ENCODE data around the gene KRTAP10-8. TPM values are rescaled to one million over a fixed set of nuclear protein-coding genes. Genes with fewer than 3 reads are reported as not detected.

KRTAP10-8 gene
- total and polyA plus RNA-seq, 5 donors from 2014 or later = not detected

DNA sequence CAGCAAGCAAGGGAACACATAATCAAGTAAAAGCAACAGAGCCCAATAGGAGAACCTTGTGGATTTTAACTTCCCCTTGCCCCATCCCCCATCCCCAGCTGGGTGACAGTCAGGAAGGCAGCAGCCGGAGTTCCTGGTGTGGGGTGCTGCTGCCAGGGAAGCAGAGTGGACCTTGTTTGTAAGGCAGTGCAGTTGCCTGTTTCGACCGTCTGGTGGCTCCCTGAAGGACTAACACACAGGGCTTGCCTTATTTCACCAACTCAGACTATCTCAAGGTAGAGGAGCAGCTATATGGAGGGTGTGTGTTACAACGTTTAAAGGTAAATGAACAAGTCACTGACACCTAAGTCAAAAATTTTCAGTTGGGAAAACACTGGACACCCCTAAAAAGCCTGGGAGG lies 6.6 kb downstream of the KRTAP10-8 start:
- Histone ChIP-seq H3K4me1 (ENCODE audit: control insufficient read depth, insufficient read depth, low read length, poor library complexity, severe bottlenecking) (peaks cover 24% of the 10 kb centered on the region), H3K27me3 (ENCODE audit: control insufficient read depth, insufficient read depth, low read length) (no peaks in the 10 kb centered on the region), H3K27ac (ENCODE audit: insufficient read depth, low read length, poor library complexity, severe bottlenecking) (peak overlapping the region; percentile 70), H3K9me3 (ENCODE audit: control insufficient read depth in 2 of 2, low read length in 2 of 2) (peaks cover 12 to 15% of the 10 kb centered on the region in 2 experiments), H3K4me3 (ENCODE audit: low read depth, low read length) (peak overlapping the region; percentile 58), H3K36me3 (ENCODE audit: control insufficient read depth, insufficient read depth, low read length) (no peaks in the 10 kb centered on the region)
- DNase-seq (no peak), ATAC-seq (ENCODE audit: low read depth in 2 of 2) (peak; percentile 15)
- H3K27me3 Mint-ChIP-seq = no peaks in the 10 kb centered on the region
- peak overlapping the region; percentile 51 to 81 (median 68) for H3K4me3 Mint-ChIP-seq
- peaks cover 5 to 33% (median 18%) of the 10 kb centered on the region in 7 donors for H3K9me3 Mint-ChIP-seq
- H3K4me1 Mint-ChIP-seq = peaks cover 17 to 54% (median 21%) of the 10 kb centered on the region in 4 donors
- H3K36me3 Mint-ChIP-seq = peaks cover 17% of the 10 kb centered on the region
- peak overlapping the region; percentile 81 to 97 (median 93) for H3K27ac Mint-ChIP-seq

DNA sequence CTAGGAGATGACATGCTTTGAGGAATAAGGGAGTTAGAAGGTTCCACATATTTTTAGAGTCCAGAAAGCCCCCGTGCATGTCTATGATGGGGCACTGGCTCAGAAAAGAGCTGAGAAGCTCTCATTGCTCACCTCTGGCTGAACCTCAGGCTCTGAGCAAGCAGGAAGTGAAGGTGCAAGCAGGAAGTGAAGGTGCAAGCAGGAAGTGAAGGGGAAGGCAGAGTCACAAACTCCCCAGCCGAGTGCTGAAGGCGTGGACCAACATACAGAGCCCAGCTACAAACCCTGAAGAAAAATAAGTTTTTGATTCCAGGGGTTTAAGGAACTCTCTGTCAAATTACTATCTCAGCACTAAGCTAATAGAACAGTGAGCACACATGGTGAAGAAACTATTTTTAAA lies 7.0 kb downstream of the KRTAP10-8 start:
- Mint-ChIP-seq H3K36me3 (peaks cover 20% of the 10 kb centered on the region), H3K4me3 (peak overlapping the region; percentile 51 to 81 (median 68)), H3K9me3 (peaks cover 5 to 37% (median 22%) of the 10 kb centered on the region in 7 donors), H3K27me3 (no peaks in the 10 kb centered on the region), H3K4me1 (peaks cover 19 to 54% (median 21%) of the 10 kb centered on the region in 4 donors), H3K27ac (peak overlapping the region; percentile 81 to 97 (median 93))
- peaks cover 24% of the 10 kb centered on the region for H3K4me1 ChIP-seq (ENCODE audit: control insufficient read depth, insufficient read depth, low read length, poor library complexity, severe bottlenecking)
- H3K4me3 ChIP-seq (ENCODE audit: low read depth, low read length) = peak overlapping the region; percentile 58
- peaks cover 16 to 19% of the 10 kb centered on the region in 2 experiments for H3K9me3 ChIP-seq (ENCODE audit: control insufficient read depth in 2 of 2, low read length in 2 of 2)
- no peaks in the 10 kb centered on the region for H3K36me3 ChIP-seq (ENCODE audit: control insufficient read depth, insufficient read depth, low read length)
- no peaks in the 10 kb centered on the region for H3K27me3 ChIP-seq (ENCODE audit: control insufficient read depth, insufficient read depth, low read length)
- H3K27ac ChIP-seq (ENCODE audit: insufficient read depth, low read length, poor library complexity, severe bottlenecking) = peak overlapping the region; percentile 70
- peak; percentile 98 to 100 for ATAC-seq (ENCODE audit: low read depth in 2 of 2)
- peak; percentile 32 to 85 (median 76) for DNase-seq

DNA sequence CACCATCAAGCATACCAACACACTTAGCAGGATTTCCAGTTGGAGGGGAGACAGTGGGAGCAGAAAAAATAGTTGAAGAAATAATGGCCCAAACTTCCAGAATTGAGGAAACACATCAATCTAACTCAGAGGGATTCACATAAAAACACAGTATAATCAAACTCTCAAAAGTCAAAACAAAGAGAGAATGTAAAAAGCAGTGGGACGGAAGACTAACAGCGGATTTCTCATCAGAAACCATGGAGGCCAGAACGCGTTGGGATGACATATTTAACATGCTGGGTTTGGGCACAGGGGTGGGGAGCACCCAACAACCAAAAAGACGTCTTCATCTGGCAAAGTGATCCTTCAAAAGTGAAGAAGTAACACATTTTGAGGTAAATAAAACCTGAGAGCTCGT lies 8.0 kb downstream of the KRTAP10-8 start:
- Histone ChIP-seq H3K36me3 (ENCODE audit: control insufficient read depth, insufficient read depth, low read length) (no peaks in the 10 kb centered on the region), H3K27ac (ENCODE audit: insufficient read depth, low read length, poor library complexity, severe bottlenecking) (no peak overlapping the region), H3K27me3 (ENCODE audit: control insufficient read depth, insufficient read depth, low read length) (no peaks in the 10 kb centered on the region), H3K4me1 (ENCODE audit: control insufficient read depth, insufficient read depth, low read length, poor library complexity, severe bottlenecking) (peaks cover 24% of the 10 kb centered on the region), H3K9me3 (ENCODE audit: control insufficient read depth in 2 of 2, low read length in 2 of 2) (peaks cover 25 to 28% of the 10 kb centered on the region in 2 experiments), H3K4me3 (ENCODE audit: low read depth, low read length) (no peak overlapping the region)
- peaks cover 20 to 50% (median 22%) of the 10 kb centered on the region in 4 donors for H3K4me1 Mint-ChIP-seq
- peaks cover 20% of the 10 kb centered on the region for H3K36me3 Mint-ChIP-seq
- peaks cover 5 to 45% (median 30%) of the 10 kb centered on the region in 7 donors for H3K9me3 Mint-ChIP-seq
- peak overlapping the region in 2 of 3 donors; percentile 44 to 81 for H3K27ac Mint-ChIP-seq
- DNase-seq (no peak), ATAC-seq (ENCODE audit: low read depth in 2 of 2) (no peak)
- peaks cover 3% of the 10 kb centered on the region for H3K27me3 Mint-ChIP-seq
- H3K4me3 Mint-ChIP-seq = peak overlapping the region in 2 of 4 donors; percentile 29 to 31

DNA sequence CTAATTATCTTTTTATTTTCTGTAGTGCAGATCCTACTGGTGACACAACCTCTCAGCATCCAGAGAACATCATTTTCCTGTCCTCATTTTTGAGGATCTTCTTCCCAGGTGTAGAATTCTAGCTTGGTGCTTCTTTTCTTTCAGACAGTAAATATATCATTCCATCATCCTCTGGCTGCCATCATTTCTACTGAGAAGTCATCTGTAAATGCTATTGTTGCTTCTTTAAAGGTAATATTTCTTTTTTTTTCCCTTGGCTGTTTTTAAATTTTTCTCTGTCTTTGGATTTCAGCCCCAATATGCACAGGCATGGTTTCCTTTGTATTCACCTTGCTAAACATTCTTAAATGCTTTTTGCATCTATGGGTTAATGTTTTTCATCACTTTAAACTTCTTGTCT lies 11.7 kb downstream of the KRTAP10-8 start:
- DNase-seq (no peak), ATAC-seq (ENCODE audit: low read depth in 2 of 2) (no peak)
- Mint-ChIP-seq H3K27ac (no peak overlapping the region), H3K9me3 (peaks cover 5 to 45% (median 30%) of the 10 kb centered on the region in 7 donors), H3K4me1 (peaks cover 15 to 27% (median 19%) of the 10 kb centered on the region in 4 donors), H3K36me3 (peaks cover 20% of the 10 kb centered on the region), H3K4me3 (no peak overlapping the region), H3K27me3 (peaks cover 5% of the 10 kb centered on the region)
- Histone ChIP-seq H3K27ac (ENCODE audit: insufficient read depth, low read length, poor library complexity, severe bottlenecking) (no peak overlapping the region), H3K9me3 (ENCODE audit: control insufficient read depth in 2 of 2, low read length in 2 of 2) (peaks cover 25 to 28% of the 10 kb centered on the region in 2 experiments), H3K4me1 (ENCODE audit: control insufficient read depth, insufficient read depth, low read length, poor library complexity, severe bottlenecking) (peaks cover 11% of the 10 kb centered on the region), H3K36me3 (ENCODE audit: control insufficient read depth, insufficient read depth, low read length) (no peaks in the 10 kb centered on the region), H3K27me3 (ENCODE audit: control insufficient read depth, insufficient read depth, low read length) (no peaks in the 10 kb centered on the region), H3K4me3 (ENCODE audit: low read depth, low read length) (no peak overlapping the region)

DNA sequence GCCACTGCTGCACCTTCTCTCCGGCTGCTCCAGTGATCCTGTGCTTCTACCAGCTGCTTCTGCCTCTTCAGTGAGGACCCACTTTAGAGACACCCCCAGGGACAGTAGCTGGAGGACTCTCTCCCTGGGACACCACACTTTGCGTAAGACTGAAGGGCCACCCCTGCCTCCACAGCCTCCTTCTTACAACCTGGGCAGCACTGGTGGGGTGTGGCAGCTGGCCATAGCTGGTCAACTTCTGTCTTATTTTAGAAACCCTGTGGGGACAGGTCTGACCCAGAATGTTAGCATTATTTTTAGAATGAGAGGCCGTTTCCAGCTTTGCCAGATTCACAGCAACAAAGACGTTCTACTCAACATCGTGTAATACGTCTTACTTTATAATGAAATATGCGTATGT lies 13.9 kb downstream of the KRTAP10-8 start:
- no peak overlapping the region for H3K27ac ChIP-seq (ENCODE audit: insufficient read depth, low read length, poor library complexity, severe bottlenecking)
- ATAC-seq (ENCODE audit: low read depth in 2 of 2) = no peak
- no peak overlapping the region for H3K4me3 ChIP-seq (ENCODE audit: low read depth, low read length)
- Mint-ChIP-seq H3K27me3 (peaks cover 5% of the 10 kb centered on the region), H3K9me3 (peaks cover 5 to 34% (median 27%) of the 10 kb centered on the region in 7 donors), H3K27ac (no peak overlapping the region), H3K36me3 (peaks cover 16% of the 10 kb centered on the region), H3K4me1 (peaks cover 5 to 25% (median 8%) of the 10 kb centered on the region in 4 donors), H3K4me3 (no peak overlapping the region)
- peaks cover 21 to 33% of the 10 kb centered on the region in 2 experiments for H3K9me3 ChIP-seq (ENCODE audit: control insufficient read depth in 2 of 2, low read length in 2 of 2)
- DNase-seq = no peak
- H3K27me3 ChIP-seq (ENCODE audit: control insufficient read depth, insufficient read depth, low read length) = no peaks in the 10 kb centered on the region
- H3K36me3 ChIP-seq (ENCODE audit: control insufficient read depth, insufficient read depth, low read length) = no peaks in the 10 kb centered on the region
- peaks cover 17% of the 10 kb centered on the region for H3K4me1 ChIP-seq (ENCODE audit: control insufficient read depth, insufficient read depth, low read length, poor library complexity, severe bottlenecking)

DNA sequence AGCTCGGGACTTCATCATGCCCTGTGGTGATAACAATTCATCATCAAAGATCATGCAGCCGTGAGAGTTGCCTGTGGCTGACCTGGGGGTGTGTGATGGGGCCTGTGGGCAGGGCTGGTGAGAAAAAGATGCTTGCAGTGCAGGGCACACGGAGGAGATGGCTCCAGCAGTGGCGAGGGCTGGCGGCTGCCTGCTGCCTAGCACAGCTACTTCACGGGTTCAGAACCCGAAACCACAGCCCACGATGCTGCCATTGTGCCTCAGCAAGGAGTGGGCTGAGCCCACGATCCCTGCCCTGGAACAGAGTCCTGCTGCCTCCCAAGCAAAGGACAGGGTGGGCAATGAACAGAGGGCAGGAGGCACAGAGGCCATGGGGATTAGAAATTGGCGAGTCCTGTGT lies 14.4 kb downstream of the KRTAP10-8 start:
- ATAC-seq (ENCODE audit: low read depth in 2 of 2) (no peak), DNase-seq (no peak)
- no peaks in the 10 kb centered on the region for H3K36me3 ChIP-seq (ENCODE audit: control insufficient read depth, insufficient read depth, low read length)
- no peak overlapping the region for H3K27ac ChIP-seq (ENCODE audit: insufficient read depth, low read length, poor library complexity, severe bottlenecking)
- peaks cover 5 to 29% (median 12%) of the 10 kb centered on the region in 4 donors for H3K4me1 Mint-ChIP-seq
- peaks cover 24 to 38% of the 10 kb centered on the region in 2 experiments for H3K9me3 ChIP-seq (ENCODE audit: control insufficient read depth in 2 of 2, low read length in 2 of 2)
- H3K27me3 Mint-ChIP-seq = peaks cover 9% of the 10 kb centered on the region
- H3K4me1 ChIP-seq (ENCODE audit: control insufficient read depth, insufficient read depth, low read length, poor library complexity, severe bottlenecking) = peaks cover 17% of the 10 kb centered on the region
- H3K4me3 ChIP-seq (ENCODE audit: low read depth, low read length) = no peak overlapping the region
- no peak overlapping the region for H3K27ac Mint-ChIP-seq
- H3K4me3 Mint-ChIP-seq = no peak overlapping the region
- peaks cover 16% of the 10 kb centered on the region for H3K36me3 Mint-ChIP-seq
- peaks cover 3 to 39% (median 31%) of the 10 kb centered on the region in 7 donors for H3K9me3 Mint-ChIP-seq
- no peaks in the 10 kb centered on the region for H3K27me3 ChIP-seq (ENCODE audit: control insufficient read depth, insufficient read depth, low read length)

DNA sequence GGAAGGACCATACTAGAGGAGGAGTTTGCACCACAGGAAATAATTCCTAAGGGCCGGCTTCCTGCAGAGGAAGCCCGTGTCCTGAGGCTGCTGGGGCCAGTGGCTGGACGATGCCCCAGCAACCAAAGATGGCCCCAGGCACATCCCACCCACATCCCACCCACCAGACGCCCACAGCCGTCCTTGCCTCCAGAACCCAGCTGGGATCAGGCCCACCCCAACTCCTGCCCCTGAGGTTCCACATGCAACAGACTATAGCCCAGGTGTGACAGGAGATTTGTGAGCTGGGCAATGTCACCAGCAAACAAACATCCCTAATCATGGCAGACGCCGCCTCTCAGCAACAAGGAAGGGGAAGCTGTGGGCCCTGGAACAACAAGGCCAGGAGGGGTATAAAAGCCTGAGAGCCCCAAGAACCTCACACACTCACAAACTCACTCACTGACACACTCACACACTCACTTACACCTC lies 14.8 kb downstream of the KRTAP10-8 start, which contains the start of gene KRTAP10-9:
KRTAP10-9 (plus strand) TSS at position 421 of the 471 bp plus-strand sequence. CDS start 79 bp downstream, outside the sequence.
- no peak within 1 kb of the TSS for H3K4me3 Mint-ChIP-seq
- ATAC-seq (ENCODE audit: low read depth in 2 of 2) (no peak), DNase-seq (no peak)
- peaks cover 16% of the 10 kb centered on the region for H3K36me3 Mint-ChIP-seq
- Histone ChIP-seq H3K27me3 (ENCODE audit: control insufficient read depth, insufficient read depth, low read length) (no peaks in the 10 kb centered on the region), H3K27ac (ENCODE audit: insufficient read depth, low read length, poor library complexity, severe bottlenecking) (no peak within 1 kb of the TSS), H3K36me3 (ENCODE audit: control insufficient read depth, insufficient read depth, low read length) (no peaks in the 10 kb centered on the region), H3K4me1 (ENCODE audit: control insufficient read depth, insufficient read depth, low read length, poor library complexity, severe bottlenecking) (peaks cover 17% of the 10 kb centered on the region), H3K4me3 (ENCODE audit: low read depth, low read length) (no peak within 1 kb of the TSS), H3K9me3 (ENCODE audit: control insufficient read depth in 2 of 2, low read length in 2 of 2) (peaks cover 27 to 43% of the 10 kb centered on the region in 2 experiments)
- H3K27me3 Mint-ChIP-seq = peaks cover 10% of the 10 kb centered on the region
- H3K27ac Mint-ChIP-seq = peak within 1 kb of the TSS in 2 of 3 donors; percentile 66 to 75
- H3K4me1 Mint-ChIP-seq = peaks cover 5 to 29% (median 12%) of the 10 kb centered on the region in 4 donors
- peaks cover 3 to 42% (median 31%) of the 10 kb centered on the region in 7 donors for H3K9me3 Mint-ChIP-seq
